Kidney epithelial cell (primary cell): ENCODE results near the gene TEX101. TPM values are rescaled to one million over a fixed set of nuclear protein-coding genes. Genes with fewer than 3 reads are reported as not detected.

Experiments
- DNase-seq: peaks from one replicate; pipeline ENCODE4 v3.0.0-alpha.2; 2010; ENCODE audit warnings: low read depth
- H3K27me3 ChIP-seq: 2 replicates; pipeline ENCODE4 v1.6.0; 2011; ENCODE audit warnings: low read length; ENCODE audit not compliant: control insufficient read depth, insufficient read depth
- H3K36me3 ChIP-seq: 2 replicates; pipeline ENCODE4 v1.5.1; 2011; ENCODE audit warnings: low read length; ENCODE audit not compliant: control insufficient read depth, insufficient read depth
- H3K4me3 ChIP-seq: 2 replicates; pipeline ENCODE4 v1.5.1; 2011; ENCODE audit warnings: low read depth, mild to moderate bottlenecking, control low read depth, low read length
- CTCF ChIP-seq: IDR thresholded peaks from 2 replicates; pipeline ENCODE4 v1.5.1; 2011; ENCODE audit warnings: mild to moderate bottlenecking, moderate library complexity, low read length, control low read depth, inconsistent platforms; ENCODE audit not compliant: insufficient read depth, poor library complexity, severe bottlenecking
- total RNA-seq: library from RNA; depleted of rRNA; stranded (reverse); fragments of >200 nt; gene quantifications from 2 replicates; pipeline ENCODE4 v1.2.3, GENCODE V29; 2015

The TEX101 gene
- total RNA-seq, 1 donor from 2014 or later: not detected

GRCh38 chr19:43407416-43408005, 7.2 kb upstream of the TEX101 start:
- Histone ChIP-seq H3K36me3 (no peaks in the 10 kb centered on the region), H3K27me3 (no peaks in the 10 kb centered on the region), H3K4me3 (no peak overlapping the region)
- no peak for DNase-seq
- no peak for TF ChIP-seq CTCF

GRCh38 chr19:43408043-43408442, 6.6 kb upstream of the TEX101 start:
- H3K4me3 ChIP-seq: no peak overlapping the region
- no peak for TF ChIP-seq CTCF
- no peaks in the 10 kb centered on the region for H3K27me3 ChIP-seq
- DNase-seq: no peak
- no peaks in the 10 kb centered on the region for H3K36me3 ChIP-seq

GRCh38 chr19:43409415-43409814, 5.3 kb upstream of the TEX101 start:
- TF ChIP-seq CTCF: no peak
- no peak overlapping the region for H3K4me3 ChIP-seq
- DNase-seq: no peak

GRCh38 chr19:43412441-43412840, 2.2 kb upstream of the TEX101 start:
- no peaks in the 10 kb centered on the region for H3K27me3 ChIP-seq
- no peaks in the 10 kb centered on the region for H3K36me3 ChIP-seq
- TF ChIP-seq CTCF: no peak
- DNase-seq: no peak
- H3K4me3 ChIP-seq: no peak overlapping the region

More at GRCh38 chr19:43409415-43409814, 5.3 kb upstream of the TEX101 start:
- Histone ChIP-seq H3K27me3 (no peaks in the 10 kb centered on the region), H3K36me3 (no peaks in the 10 kb centered on the region)

GRCh38 chr19:43416951-43417623, 2.4 kb downstream of the TEX101 start:
- DNase-seq: no peak
- H3K36me3 ChIP-seq: no peaks in the 10 kb centered on the region
- TF ChIP-seq CTCF: no peak
- no peaks in the 10 kb centered on the region for H3K27me3 ChIP-seq
- H3K4me3 ChIP-seq: no peak overlapping the region

GRCh38 chr19:43420954-43421353, 6.3 kb downstream of the TEX101 start:
- H3K36me3 ChIP-seq: no peaks in the 10 kb centered on the region
- TF ChIP-seq CTCF: no peak
- H3K27me3 ChIP-seq: no peaks in the 10 kb centered on the region
- no peak overlapping the region for H3K4me3 ChIP-seq
- DNase-seq: no peak
